Hepatocyte (in vitro differentiated cells): ENCODE data around the gene ZFP36L1.

Experiments
- CTCF ChIP-seq: fragments of 200-600 bp; sonication (generic); IDR thresholded peaks from 2 replicates; pipeline ENCODE4 v1.5.1; 2016; ENCODE audit warnings: antibody characterized with exemption, mild to moderate bottlenecking; ENCODE audit not compliant: poor library complexity
- EZH2 ChIP-seq: fragments of 200-600 bp; sonication (generic); IDR thresholded peaks from 2 replicates; pipeline ENCODE4 v1.6.1; 2016; ENCODE audit warnings: antibody characterized with exemption, mild to moderate bottlenecking, borderline replicate concordance

GRCh38 chr14:68814539-68815297 lies 21.9 kb upstream of the ZFP36L1 start:
- TF ChIP-seq CTCF (no peak), EZH2 (no peak)
